A673 (cell line): ENCODE measurements around the gene PTGDR. TPM values are rescaled to one million over a fixed set of nuclear protein-coding genes. Genes with fewer than 3 reads are reported as not detected.

Source experiments
- BruUV-seq: library from RNA; stranded (reverse); fragments of 400-500 nt; replicated peaks from 2 replicates; lab custom pipeline; 2021; lab: Mats Ljungman, UMichigan
- CTCF ChIA-PET: fragments of 300-600 bp; sonication (Branson Sonifier 250); formaldehyde crosslinking; loops from one replicate; lab custom pipeline; 2022; ENCODE audit warnings: antibody characterized with exemption; lab: Charles Lee
- POLR2A ChIA-PET: fragments of 300-600 bp; sonication (Branson Sonifier 250); formaldehyde crosslinking; loops from one replicate; lab custom pipeline; 2022; ENCODE audit warnings: antibody characterized with exemption; ENCODE audit not compliant: low non-redundant PET; lab: Charles Lee
- DNase-seq: peaks from one replicate; pipeline ENCODE4 v3.0.0-alpha.2; 2015; ENCODE audit warnings: low spot score
- H3K27ac ChIP-seq: fragments of 200-600 bp; sonication (generic); 2 replicates; pipeline ENCODE4 v1.5.1; 2016; ENCODE audit warnings: mixed run types, low read depth, mild to moderate bottlenecking, mixed read lengths, antibody characterized with exemption, low read length; ENCODE audit not compliant: poor library complexity, severe bottlenecking
- H3K27me3 ChIP-seq: fragments of 200-600 bp; sonication (generic); replicated peaks from 2 replicates; pipeline ENCODE4 v1.6.1; 2017; ENCODE audit warnings: mixed run types, low read depth, mild to moderate bottlenecking, mixed read lengths, antibody characterized with exemption, low read length; ENCODE audit not compliant: insufficient read depth, poor library complexity
- H3K36me3 ChIP-seq: fragments of 200-600 bp; sonication (generic); 2 replicates; pipeline ENCODE4 v1.6.1; 2016; ENCODE audit warnings: mixed run types, mild to moderate bottlenecking, mixed read lengths, antibody characterized with exemption, low read length; ENCODE audit not compliant: insufficient read depth, poor library complexity, severe bottlenecking
- H3K4me1 ChIP-seq: fragments of 200-600 bp; sonication (generic); 2 replicates; pipeline ENCODE4 v1.6.1; 2017; ENCODE audit warnings: mixed run types, mild to moderate bottlenecking, mixed read lengths, antibody characterized with exemption, low read length; ENCODE audit not compliant: insufficient read depth, poor library complexity, severe bottlenecking
- H3K4me3 ChIP-seq: fragments of 200-600 bp; sonication (generic); 2 replicates; pipeline ENCODE4 v1.5.1; 2016; ENCODE audit warnings: low read depth, mixed run types, mild to moderate bottlenecking, mixed read lengths, low read length; ENCODE audit not compliant: poor library complexity, severe bottlenecking
- H3K9me3 ChIP-seq: fragments of 200-600 bp; sonication (generic); 2 replicates; pipeline ENCODE4 v1.6.1; 2016; ENCODE audit warnings: mixed run types, low read depth, mild to moderate bottlenecking, mixed read lengths, antibody characterized with exemption, low read length; ENCODE audit not compliant: poor library complexity, severe bottlenecking
- CTCF ChIP-seq: fragments of 300-800, 200-600 bp; sonication (generic); conservative IDR thresholded peaks from 2 replicates; pipeline ENCODE4 v1.5.1; 2017; ENCODE audit warnings: low read depth, mild to moderate bottlenecking, antibody characterized with exemption, low read length, moderate library complexity, mixed read lengths
- EZH2 ChIP-seq: fragments of 200-600 bp; sonication (generic); IDR thresholded peaks from 2 replicates; pipeline ENCODE4 v1.6.1; 2017; ENCODE audit warnings: borderline replicate concordance, low read depth, mild to moderate bottlenecking, mixed read lengths, antibody characterized with exemption, low read length; ENCODE audit not compliant: poor library complexity, severe bottlenecking
- intact Hi-C: fragments of 100-400 bp; cut with micrococcal nuclease; formaldehyde crosslinking; loops from one replicate; pipeline ENCODE4 v1.10.0; 2022; ENCODE audit not compliant: unreplicated experiment
- total RNA-seq: library from RNA; stranded (reverse); gene quantifications from 2 replicates; pipeline ENCODE4 v1.2.3, GENCODE V29; 2021

Gene PTGDR
- total RNA-seq, 1 experiment from 2014 or later: not detected

GRCh38 chr14:52310541-52310940 lies 43.0 kb downstream of the PTGDR start:
- Histone ChIP-seq H3K4me3 (no peak overlapping the region), H3K4me1 (no peaks in the 10 kb centered on the region), H3K27me3 (peaks cover 43% of the 10 kb centered on the region), H3K9me3 (no peaks in the 10 kb centered on the region), H3K27ac (no peak overlapping the region), H3K36me3 (no peaks in the 10 kb centered on the region)
- no TSS peak for BruUV-seq
- TF ChIP-seq CTCF: no peak
- TF ChIP-seq EZH2: no peak
- POLR2A ChIA-PET: no interaction called here
- DNase-seq: no peak
- intact Hi-C loops: loop anchor here (5.0 kb wide), 1 partner anchor 162 kb away; no protein-coding TSS in a partner anchor
- CTCF ChIA-PET: no interaction called here

GRCh38 chr14:52312931-52313355 lies 45.4 kb downstream of the PTGDR start:
- Histone ChIP-seq H3K27me3 (peaks cover 58% of the 10 kb centered on the region), H3K4me1 (no peaks in the 10 kb centered on the region), H3K36me3 (no peaks in the 10 kb centered on the region), H3K27ac (no peak overlapping the region), H3K9me3 (no peaks in the 10 kb centered on the region), H3K4me3 (no peak overlapping the region)
- no peak for TF ChIP-seq EZH2
- no peak for TF ChIP-seq CTCF
- intact Hi-C loops: loop anchor here (5.0 kb wide), 1 partner anchor 159 kb away; no protein-coding TSS in a partner anchor
- BruUV-seq: no TSS peak
- CTCF ChIA-PET: no interaction called here
- no peak for DNase-seq
- POLR2A ChIA-PET: interaction anchor here (0.6 kb wide), 1 partner anchor 224 kb away, joined by 9 read pairs; no protein-coding TSS in a partner anchor

GRCh38 chr14:52313462-52313861 lies 46.0 kb downstream of the PTGDR start:
- TF ChIP-seq CTCF (no peak), EZH2 (no peak)
- Histone ChIP-seq H3K27me3 (peaks cover 61% of the 10 kb centered on the region), H3K4me3 (peak overlapping the region; percentile 38), H3K36me3 (no peaks in the 10 kb centered on the region), H3K4me1 (no peaks in the 10 kb centered on the region), H3K27ac (no peak overlapping the region), H3K9me3 (no peaks in the 10 kb centered on the region)
- BruUV-seq: no TSS peak
- CTCF ChIA-PET: no interaction called here
- POLR2A ChIA-PET: interaction anchor here (0.6 kb wide), 1 partner anchor 223 kb away, joined by 9 read pairs; no protein-coding TSS in a partner anchor
- no peak for DNase-seq
- intact Hi-C loops: loop anchor here (5.0 kb wide), 1 partner anchor 159 kb away; no protein-coding TSS in a partner anchor
